Muscle of arm (tissue), 12 donors: ENCODE results near the gene ST8SIA1. TPM values are rescaled to one million over a fixed set of nuclear protein-coding genes. Genes with fewer than 3 reads are reported as not detected.

ENCODE experiments used
- DNase-seq: peaks from one replicate; pipeline ENCODE4 v3.0.0-alpha.2; 2013
- polyA plus RNA-seq, 12 donors: library from polyadenylated mRNA; unstranded; fragments of 120-200 nt; gene quantifications; one replicate each; pipeline ENCODE4 v1.2.1, GENCODE V29; 2013; ENCODE audit not compliant: insufficient read length in 12 of 12

ST8SIA1 gene
- polyA plus RNA-seq, 12 donors, result 7.8 to 27.8 (median 9.3) TPM; not detected in 1

DNA sequence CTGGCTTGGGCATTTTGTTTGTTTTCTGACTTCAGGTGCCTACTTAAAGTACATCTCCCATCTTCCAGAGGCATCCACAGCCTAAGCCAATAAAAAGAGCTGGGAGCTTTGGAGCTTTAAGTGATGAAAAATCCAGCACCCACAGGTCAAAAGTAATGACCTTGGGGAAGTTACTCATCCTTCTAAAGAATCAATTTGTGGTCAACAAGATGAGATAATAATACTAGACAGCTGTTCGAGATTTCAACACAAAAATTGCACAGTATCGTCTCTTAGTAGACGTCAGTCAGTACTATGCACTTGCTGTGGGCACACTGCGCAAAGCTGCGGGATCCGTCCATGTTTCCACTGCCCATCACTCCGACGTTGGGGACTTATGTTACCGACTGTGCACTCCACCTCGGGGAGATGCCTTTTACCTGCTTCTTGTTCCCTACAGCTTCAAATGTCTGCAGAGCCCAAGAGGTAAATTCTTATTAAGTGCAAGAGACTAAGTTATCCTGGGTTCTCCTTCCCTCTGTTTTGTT lies 1.3 kb downstream of the ST8SIA1 start:
- no peak for DNase-seq

DNA sequence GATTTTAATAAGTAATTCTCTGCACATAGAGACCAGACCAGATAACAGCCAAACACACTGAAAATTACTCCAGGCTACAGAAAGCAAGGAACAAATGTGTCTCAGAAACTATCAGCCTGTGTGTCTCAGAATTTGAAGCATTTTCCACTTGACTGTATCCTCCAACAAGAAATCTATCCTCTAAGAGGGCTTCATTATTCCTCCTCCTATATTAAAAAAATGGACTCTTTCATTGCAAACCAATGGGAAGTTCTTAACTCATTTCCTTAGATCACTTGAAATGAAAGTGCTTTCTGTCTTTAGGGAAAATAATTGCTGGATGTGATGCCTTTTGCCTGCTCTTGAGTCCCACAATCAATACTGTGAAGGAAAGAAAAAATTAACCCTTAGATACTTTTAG lies 2.3 kb downstream of the ST8SIA1 start:
- no peak for DNase-seq

DNA sequence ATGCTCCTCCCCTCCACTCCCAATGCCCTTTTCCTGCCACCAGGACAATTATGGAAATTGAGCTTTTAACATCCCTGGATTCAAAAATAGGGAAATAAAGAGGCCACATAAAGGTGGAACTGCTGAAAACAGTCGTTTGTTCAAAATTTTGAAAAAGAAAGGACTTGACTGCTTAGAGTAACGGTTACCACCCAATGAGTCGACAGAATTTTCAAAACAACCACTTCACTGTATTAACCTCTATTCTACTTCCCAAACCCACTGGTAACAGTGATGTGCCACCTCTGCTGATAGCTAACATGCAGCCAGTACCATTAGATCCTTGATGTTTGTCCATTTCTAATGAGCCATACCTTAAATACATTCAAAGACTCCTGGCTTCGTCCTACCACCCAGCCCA lies 4.9 kb downstream of the ST8SIA1 start:
- DNase-seq, result no peak

DNA sequence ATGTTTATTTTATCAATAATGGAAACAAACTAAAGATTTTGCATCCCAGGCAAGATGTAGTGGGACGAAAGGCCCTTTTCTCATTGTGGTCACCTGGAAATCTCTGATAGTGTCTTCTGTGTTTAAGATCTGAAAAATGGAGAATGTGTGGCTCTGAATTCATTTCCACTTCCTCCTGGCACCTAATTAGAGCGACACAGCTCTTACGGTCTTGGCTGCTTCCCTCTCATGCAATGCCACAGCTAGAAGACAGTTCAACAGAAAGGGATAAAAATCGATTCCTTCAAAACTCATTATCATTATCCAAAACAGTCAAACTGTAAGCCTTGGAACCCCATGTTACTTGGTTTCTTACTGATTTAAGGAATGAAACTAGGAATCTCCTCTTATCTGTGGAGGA lies 9.3 kb downstream of the ST8SIA1 start:
- no peak for DNase-seq

DNA sequence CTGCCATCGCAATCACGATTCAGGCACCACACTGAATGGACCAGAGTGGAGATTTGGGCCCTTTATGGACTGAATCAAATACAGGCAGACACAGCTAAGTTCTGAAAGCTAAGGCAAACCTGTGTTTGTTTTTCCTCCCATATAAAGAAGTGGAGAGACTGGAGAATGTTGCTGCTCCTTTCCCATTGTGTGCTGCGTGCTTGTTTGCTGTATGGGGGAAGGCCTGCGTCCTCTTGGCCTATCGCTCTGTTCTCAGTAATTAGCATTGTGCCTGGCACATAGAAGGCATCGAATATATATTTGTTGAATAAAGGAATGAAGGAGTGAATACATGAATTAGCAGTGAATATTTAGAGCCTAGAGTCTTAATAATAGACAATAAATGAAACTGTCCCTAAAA lies 12.4 kb downstream of the ST8SIA1 start:
- no peak for DNase-seq

DNA sequence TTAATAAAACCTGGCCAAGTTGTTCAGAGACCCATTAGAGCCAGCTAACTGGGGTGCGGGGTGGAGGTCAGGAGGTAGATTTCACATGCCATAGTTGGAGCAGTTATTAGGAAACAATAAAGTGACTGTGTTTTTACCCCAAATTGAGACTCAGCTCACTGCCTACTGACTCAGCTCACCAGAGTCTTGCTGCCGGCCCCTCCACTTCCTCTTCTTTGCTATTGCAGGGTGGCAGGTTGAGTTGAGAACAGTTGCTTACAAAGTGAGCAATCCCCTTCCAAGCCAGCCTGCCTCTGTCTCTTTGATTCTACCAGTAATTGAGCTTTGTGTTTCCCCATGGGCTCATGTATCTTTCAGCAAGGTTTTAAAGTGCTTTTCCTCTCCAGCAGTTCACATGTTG lies 12.9 kb downstream of the ST8SIA1 start:
- no peak for DNase-seq

DNA sequence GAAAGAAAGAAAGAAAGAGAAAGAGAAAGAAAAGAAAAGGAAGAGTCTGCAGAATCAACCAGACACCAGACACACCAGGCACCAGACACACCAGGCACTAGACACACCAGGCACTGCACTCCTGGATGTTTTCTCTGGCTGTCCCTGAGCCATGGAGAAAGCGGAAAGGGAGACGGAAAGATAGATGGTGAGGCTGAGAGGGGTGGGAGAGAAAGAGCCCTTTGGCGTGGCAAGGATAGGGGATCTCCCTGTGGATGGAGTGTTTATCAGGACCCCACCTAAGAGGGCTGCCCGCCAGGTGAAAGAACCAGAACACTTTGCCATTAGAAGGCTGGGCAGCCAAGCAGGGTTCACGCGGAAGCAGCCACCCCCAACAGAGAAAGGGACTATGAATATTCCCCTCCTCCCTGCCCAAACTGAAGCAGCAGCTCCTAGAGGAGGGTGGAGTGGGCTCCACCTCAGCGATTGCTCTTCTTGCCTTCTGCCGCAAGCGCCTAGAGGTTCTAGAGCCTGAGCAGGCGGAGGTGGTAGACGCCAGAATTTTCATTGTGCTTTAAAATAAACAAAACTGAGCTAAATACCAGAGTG lies 13.4 kb downstream of the ST8SIA1 start:
- DNase-seq, result no peak

DNA sequence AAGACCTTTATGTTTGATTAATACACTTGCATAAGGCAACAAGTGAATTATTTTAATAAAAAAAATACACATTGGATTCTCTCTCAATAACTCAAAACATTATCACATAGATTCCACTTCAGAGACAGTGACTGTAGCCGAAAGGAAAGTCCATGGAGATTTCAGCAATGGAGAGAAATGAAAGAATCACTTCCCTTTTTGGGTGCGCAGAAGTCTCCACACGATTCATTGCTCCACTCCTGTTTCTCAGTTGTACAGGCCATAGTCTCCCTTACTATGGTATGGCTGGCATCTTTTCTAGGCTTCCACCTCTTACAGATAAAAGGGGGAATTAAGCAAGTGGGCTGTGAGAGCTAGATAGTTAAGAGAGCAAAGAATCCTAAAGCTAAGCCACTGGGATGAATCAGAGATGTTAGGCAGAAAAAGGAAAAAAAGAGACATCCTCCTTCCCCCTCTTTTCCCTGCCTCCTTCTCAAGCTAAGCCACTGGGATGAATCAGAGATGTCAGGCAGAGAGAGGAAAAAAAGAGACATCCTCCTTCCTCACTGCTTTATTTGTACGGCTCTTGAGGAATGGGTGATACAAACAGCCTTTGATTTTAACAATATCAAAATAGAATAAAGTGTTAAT lies 16.3 kb downstream of the ST8SIA1 start:
- no peak for DNase-seq

DNA sequence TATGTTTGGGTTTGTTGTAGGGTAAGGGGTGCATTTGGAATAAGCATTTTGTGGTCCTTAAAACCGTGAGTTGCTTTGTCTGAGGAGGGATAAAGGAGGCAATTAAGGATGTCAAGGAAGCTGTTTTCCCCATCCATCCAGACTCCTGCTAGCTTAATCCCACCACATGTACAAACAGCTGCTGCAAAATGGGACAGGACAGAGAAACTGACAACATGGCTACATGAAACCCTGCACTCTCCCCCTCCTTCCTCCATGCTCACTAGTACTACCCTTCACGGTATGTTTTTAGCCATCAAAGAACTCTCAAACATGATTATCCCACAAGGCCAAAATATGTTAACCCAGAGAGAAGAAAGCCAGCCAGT lies 20.6 kb downstream of the ST8SIA1 start:
- DNase-seq, result no peak

DNA sequence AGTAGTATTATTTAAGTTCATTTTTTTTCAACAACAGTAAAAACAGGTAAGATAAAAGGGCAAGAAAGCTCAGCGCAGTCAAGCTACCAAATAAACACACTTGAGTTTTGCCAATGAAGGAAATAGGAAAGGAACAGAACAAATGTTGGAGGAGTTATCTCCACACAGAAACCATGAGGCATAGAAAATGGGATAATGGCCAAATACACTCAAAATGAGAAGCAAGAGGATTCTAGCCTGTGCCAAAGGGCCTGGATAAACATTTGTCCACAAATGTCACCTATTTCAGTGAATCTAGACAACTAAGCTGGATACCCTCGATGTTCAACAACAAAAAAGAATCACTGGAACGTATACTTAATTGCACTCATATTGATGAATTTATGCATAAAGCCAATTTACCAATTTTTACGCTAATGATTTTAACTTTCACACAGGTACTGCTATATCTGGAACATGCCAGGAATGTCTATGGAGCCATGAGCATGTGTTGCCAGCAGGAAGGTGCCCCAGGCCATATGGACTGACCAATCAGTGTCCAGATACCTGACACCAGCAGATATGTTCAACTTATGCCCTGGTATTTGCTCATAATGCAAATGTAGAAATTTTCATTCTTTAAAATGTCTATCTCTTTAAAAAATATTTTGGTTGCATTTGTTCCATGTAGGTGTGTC lies 21.1 kb downstream of the ST8SIA1 start:
- DNase-seq, result no peak

DNA sequence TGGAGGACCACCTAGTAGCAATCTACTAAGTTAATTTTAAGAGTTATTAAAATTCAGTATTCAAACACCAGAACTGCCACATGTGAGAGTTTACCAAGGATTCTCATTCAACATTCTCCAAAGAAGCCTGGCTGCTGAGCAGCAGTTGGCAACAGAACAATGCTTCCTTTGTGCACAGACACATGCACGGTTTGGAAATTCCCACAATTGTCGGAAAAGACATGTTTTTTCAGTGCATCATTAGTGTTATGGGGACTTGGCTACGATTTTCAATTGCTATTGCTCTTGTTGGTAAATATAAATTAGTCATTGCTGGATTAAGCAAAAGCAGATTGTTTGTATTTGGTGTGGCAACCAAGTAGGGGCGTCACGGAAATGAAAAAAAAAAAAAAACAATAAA lies 22.2 kb downstream of the ST8SIA1 start:
- DNase-seq, result peak; percentile 79

DNA sequence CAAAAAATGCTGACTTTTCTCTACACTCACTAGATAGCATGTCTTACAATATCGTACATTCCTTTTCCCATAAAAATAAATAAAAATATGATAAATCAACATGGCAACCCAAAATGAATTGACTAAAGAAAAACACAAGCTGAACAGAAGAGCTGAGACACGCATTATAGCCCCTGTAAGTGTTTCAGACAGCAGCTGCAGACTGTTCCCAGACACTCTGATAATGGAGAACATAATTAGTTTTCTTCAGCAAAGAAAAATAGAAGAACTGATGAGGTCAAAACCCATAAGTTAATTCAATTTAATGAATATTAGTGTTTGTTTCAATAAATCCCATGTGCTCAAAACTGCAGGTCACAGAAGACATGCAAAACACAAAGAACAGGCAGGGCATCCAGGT lies 23.8 kb downstream of the ST8SIA1 start:
- no peak for DNase-seq

DNA sequence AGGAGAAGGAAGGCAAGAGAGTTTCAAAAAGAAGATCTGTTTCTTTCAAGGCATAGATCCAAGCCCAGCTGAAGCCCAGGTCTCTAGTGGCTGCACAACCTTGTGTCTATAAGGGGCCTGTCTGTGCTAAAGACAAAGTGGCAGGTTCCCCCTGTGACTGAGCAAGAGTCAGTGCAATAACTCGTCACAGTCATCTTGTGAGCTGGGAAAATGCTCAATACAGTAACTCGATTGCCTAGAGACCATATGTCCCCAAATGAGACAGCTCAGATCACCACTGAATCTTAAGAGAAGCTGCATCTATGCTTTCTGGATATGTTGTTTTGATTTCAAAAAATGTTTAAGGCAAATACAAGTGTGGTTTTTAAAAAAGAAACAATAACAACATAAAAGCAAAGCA lies 24.2 kb downstream of the ST8SIA1 start:
- DNase-seq, result no peak

DNA sequence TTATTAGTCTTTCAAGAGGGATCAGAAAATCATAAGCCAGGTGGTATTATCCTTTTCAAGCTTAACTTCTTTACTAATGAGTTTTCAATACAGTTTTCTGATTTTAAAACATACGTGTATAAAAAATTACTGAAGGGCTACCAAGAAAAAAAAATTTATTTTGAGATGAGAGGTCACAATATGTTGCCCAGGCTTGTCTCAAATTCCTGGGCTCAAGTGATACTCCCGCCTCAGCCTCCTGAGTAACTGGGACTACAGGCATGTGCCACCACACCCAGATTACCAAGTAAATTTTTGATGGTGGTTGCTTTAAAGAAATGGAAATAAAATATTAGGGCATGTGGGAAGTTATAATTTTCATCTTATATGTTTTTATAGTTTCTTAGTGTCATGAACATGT lies 26.7 kb downstream of the ST8SIA1 start:
- DNase-seq, result no peak

DNA sequence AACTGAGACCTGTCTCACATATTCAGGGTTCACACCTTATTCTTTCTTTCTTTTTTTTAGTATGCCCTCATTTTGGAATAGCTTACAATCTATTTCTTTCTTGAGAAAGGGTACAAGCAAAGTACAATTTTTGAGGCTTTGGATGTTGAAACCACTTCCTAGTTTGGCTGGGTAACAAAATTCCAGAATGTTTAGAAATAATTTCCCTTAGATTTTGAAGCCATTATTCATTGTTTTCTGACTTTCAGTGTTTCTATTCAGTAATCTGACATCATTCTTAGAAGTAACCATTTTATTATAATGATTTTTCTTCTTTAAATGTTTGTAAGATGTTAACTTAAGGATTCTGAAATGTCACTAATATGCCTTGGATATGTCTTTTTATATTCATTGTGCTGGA lies 28.2 kb downstream of the ST8SIA1 start:
- no peak for DNase-seq

DNA sequence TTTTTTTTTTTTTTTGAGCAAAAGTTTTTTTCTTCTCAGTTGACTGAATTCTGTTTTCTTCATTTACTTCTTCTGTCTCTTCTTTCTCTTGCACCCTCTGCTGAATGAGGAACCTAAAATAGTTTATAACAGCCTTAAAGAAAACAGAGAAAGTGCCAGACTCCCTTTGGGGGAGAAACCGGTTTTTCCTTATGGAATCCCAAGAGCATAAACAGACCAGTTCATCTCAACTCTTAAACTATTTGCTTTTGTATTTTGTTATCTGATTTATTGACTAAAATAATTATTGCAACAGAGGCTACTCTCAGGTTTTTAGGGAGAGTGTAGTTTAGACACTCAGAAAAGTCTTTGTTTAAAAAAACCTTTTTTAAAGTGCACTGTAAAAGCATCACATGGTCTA lies 30.2 kb downstream of the ST8SIA1 start:
- no peak for DNase-seq

DNA sequence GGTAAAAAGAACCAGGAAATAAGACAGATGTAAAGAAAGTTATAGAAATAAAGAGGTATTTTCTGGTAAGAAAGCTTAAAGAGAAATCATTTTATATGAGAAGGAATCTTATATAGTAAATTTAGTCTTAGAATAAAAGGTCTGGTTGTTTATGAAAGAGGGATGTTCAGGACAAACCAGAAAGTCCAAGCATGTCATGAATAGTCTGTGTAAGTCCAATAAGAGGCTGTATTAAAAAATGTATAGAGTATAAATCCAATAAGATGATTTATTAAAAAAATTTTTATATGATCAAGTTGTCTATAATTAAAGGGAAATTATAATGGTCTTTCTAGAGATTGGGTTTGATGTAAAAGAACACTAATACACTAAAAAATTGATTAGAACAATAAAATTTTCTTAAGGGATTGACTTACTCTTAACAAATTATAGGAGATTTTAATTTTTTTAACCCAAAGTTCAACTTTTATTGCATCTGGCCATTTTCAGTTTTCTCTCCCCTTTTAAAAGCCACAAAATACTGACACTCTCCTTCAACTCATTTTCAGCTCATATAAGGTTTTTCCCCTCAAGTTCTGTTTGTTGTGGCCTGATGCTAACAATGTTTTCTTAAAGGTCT lies 35.1 kb downstream of the ST8SIA1 start:
- no peak for DNase-seq

DNA sequence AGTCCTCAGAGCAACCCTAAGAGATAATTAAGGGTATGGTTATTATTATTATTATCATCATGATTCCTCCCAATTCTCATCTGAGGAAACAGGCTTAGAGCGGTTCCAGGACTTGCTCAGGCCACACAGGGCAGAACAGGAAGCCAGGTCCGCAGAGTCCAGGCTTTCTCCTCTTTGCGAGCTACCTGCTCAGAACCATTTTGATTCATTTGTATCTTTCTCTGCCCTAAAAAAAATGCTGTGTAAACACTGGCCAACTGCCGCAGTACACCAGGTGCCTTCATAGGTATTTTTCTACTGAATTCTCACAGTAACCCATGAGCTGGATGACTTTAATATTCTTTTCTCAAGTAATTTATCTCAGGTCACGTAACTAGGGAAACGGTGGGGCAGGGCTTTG lies 45.3 kb downstream of the ST8SIA1 start:
- no peak for DNase-seq

DNA sequence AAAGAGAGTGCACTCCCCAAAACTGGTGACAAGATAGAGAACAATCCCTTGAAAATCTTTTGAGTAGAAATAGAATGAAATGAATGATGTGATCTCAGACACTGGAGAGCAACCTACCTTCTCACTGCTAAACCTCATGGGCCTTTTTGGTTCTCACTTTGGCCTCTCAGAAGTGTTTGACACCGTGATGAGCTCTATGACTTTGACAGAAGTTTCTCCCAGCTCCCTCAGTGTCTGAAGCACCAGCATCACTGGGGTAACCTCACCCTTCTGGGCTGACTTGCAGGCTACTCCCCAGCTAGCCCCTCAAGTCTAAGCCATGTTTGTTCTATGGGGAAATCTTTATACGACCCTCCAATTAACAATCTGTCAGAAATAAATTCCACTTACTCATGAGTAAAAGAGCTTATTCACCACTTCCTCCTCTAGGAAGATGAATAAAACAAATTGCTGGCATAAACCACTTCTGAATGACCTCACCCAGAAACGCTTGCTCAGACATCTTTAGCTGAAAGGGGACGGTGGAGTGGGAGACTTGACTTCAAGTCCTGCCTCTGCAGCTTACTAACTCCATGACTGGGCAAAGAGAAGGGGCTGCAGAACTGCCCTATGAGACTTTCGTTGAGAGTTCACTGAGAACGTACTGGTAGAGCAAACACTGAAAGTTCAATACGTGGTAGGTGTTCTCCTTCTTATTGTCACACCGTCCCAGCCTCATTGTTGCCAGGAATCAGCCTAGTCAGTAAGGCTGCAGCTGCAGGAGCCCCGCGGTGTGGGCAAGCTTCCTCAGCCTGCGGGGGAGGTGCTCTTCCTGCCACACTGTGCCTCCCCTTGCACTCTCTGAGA lies 46.5 kb downstream of the ST8SIA1 start:
- no peak for DNase-seq

DNA sequence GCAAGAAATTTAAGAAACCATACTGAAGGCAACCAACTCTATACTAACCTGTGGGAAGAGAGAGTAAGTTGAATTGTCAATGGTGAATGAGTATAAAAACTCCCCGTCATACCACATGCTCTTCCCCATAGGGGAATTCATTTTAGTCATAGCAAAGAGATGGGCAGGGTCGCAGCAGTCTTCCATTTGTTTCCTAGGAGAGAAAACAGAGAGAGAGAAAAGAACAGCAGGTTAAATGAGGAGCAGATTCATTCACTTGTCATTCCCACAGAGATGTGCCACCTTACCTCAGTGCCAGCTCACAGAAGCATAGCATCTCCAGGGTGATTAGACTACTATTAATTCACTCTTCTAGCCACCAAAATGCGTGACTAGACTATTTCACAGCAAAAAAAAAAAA lies 47.4 kb downstream of the ST8SIA1 start:
- no peak for DNase-seq

DNA sequence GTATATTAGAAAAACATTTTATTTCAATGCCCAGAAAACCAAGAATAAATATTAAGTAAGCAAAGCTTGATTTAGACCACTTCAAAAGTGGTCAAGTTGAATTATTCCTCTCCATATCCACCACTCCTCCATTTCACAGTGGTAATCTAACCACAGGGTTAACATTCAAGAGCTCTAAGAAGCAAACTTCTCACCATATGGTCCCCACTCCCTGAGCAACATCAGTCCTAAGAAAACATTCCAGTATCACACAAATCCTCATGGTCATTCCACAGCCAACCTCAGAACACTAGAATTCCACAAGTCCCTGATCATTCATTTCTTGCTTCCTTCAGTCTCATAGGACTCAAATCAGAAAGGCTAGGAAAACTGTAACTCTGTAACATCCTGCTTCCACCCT lies 47.9 kb downstream of the ST8SIA1 start:
- no peak for DNase-seq

DNA sequence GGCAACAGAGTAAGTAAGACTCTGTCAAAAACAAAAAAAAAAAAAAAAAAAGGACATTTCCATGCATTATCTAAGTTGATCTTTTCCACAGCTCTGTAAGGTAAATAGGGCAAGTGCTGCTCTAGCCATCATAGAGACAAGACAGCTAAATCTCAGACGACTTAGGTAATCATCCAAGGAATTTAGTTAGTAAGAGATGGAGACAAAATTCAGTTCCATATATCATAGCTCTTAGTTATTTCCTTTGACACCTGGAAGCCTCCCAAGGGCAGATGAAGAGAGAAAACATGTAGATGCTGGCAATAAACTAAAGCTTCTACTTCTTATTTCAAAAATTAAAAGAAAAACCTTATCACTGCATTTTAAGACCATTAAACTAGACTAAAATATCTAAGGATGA lies 48.7 kb downstream of the ST8SIA1 start:
- DNase-seq, result no peak
